ENCODE measurements around the gene KCTD16. TPM values are rescaled to one million over a fixed set of nuclear protein-coding genes. Genes with fewer than 3 reads are reported as not detected.

Gene KCTD16
- total and polyA plus RNA-seq, 10 donors: under 0.01 to 0.24 (median 0.17) TPM

DNA sequence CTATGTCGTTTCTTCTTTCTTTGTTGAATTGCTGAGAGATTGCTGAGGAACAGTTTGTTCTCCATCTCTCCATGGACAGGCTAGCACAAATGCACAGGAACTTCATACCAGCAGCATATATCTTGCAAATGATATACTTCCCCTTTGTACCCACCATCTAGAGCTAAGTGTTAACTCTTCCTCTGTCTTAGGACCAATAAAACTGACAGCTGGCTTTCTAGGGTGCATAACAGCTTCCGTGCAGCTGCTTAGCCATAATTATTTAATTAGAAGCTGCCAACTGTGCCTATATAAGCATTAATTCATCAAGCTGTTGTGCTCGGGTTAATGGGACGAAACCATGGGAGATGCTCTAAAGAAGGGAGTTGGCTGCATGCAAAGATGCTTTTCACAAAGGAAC lies 38.7 kb downstream of the KCTD16 start:
- DNase-seq: no peak

DNA sequence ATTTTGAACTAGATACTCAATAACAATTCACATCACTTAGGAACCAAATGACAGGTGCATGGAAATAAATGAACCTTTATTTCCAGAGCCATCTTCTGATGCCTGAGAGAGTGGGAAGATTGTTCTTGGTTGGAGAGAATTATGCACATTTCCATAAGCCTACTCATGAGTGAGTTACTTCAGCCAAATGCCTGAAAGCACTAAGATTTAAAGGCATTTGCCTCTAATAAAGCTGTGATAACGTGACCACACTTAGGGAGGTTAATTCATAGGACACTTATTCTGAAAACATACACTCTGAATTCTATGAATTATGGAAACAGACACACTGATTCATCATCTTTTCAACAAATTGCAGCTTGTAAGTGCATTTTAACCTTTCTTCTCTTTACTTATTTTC lies 40.0 kb downstream of the KCTD16 start:
- peaks cover 0 to 42% (median 8%) of the 10 kb centered on the region in 7 donors for H3K27me3 ChIP-seq (replicated peaks in 1 of 7)
- no peak overlapping the region for H3K4me3 ChIP-seq
- DNase-seq: no peak
- H3K36me3 ChIP-seq: no peaks in the 10 kb centered on the region
- H3K9me3 ChIP-seq: no peaks in the 10 kb centered on the region
- H3K27ac ChIP-seq: no peak overlapping the region
- TF ChIP-seq, protein P1, sequence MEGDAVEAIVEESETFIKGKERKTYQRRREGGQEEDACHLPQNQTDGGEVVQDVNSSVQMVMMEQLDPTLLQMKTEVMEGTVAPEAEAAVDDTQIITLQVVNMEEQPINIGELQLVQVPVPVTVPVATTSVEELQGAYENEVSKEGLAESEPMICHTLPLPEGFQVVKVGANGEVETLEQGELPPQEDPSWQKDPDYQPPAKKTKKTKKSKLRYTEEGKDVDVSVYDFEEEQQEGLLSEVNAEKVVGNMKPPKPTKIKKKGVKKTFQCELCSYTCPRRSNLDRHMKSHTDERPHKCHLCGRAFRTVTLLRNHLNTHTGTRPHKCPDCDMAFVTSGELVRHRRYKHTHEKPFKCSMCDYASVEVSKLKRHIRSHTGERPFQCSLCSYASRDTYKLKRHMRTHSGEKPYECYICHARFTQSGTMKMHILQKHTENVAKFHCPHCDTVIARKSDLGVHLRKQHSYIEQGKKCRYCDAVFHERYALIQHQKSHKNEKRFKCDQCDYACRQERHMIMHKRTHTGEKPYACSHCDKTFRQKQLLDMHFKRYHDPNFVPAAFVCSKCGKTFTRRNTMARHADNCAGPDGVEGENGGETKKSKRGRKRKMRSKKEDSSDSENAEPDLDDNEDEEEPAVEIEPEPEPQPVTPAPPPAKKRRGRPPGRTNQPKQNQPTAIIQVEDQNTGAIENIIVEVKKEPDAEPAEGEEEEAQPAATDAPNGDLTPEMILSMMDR (IDR thresholded peaks at IDR 0.05 in 8 of 11, conservative IDR thresholded peaks at IDR 0.05 in 3 of 11): no peak
- TF ChIP-seq POLR2A (IDR thresholded peaks at IDR 0.05) (no peak), POLR2AphosphoS5 (IDR thresholded peaks at IDR 0.05) (no peak)
- 48 to 66% (median 59%) methylated on average over 1 of the region's 1 CpG for WGBS, 5 donors
- no peaks in the 10 kb centered on the region for H3K4me1 ChIP-seq
- intact Hi-C loops (cut with DNase I; ENCODE audit: low total_unique reads): no loop called here

More for the DNA sequence above, 38.7 kb downstream of the KCTD16 start:
- intact Hi-C loops (cut with DNase I; ENCODE audit: low total_unique reads): loop anchor here (10.0 kb wide), 1 partner anchor 1615 kb away; no protein-coding TSS in a partner anchor
- Histone ChIP-seq H3K4me3 (no peak overlapping the region), H3K36me3 (no peaks in the 10 kb centered on the region), H3K9me3 (no peaks in the 10 kb centered on the region), H3K27me3 (replicated peaks in 1 of 7) (peaks cover 0 to 50% (median 20%) of the 10 kb centered on the region in 7 donors), H3K27ac (no peak overlapping the region), H3K4me1 (peaks cover 0 to 8% (median 4%) of the 10 kb centered on the region in 6 donors)
- TF ChIP-seq POLR2A (IDR thresholded peaks at IDR 0.05) (no peak), POLR2AphosphoS5 (IDR thresholded peaks at IDR 0.05) (no peak)
- TF ChIP-seq, protein P1 (IDR thresholded peaks at IDR 0.05 in 8 of 11, conservative IDR thresholded peaks at IDR 0.05 in 3 of 11): no peak
- WGBS, 5 donors: 64 to 68% (median 66%) methylated on average over 4 of the region's 4 CpGs

DNA sequence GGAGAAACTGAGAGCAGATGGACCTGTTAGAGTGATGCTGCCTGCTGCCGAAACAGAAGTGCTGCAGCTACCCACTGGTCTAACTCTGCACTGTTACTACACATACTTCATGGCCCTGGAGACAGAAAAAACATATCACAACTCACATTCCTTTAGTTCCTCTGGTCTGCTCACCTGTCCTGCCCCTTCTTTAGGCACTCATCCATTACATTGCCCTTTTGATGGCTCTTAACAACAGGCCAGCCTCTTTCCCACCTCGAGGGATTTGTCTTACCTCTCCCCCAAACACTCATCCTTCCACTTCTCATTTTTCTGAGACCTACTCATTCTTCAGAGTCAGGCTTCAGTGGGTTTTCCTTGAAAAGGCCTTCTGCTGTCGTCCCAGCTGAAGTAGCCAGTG lies 49.2 kb downstream of the KCTD16 start:
- no peak for DNase-seq
- Histone ChIP-seq H3K4me3 (no peak overlapping the region), H3K27ac (no peak overlapping the region), H3K36me3 (no peaks in the 10 kb centered on the region), H3K9me3 (peaks cover 0 to 3% (median 0%) of the 10 kb centered on the region in 8 donors), H3K27me3 (replicated peaks in 1 of 7) (peaks cover 0 to 22% (median 0%) of the 10 kb centered on the region in 7 donors), H3K4me1 (no peaks in the 10 kb centered on the region)
- TF ChIP-seq POLR2A (IDR thresholded peaks at IDR 0.05): no peak
- TF ChIP-seq, protein P1 (IDR thresholded peaks at IDR 0.05 in 8 of 11, conservative IDR thresholded peaks at IDR 0.05 in 3 of 11): no peak
- no peak for TF ChIP-seq POLR2AphosphoS5 (IDR thresholded peaks at IDR 0.05)
- 66 to 76% (median 72%) methylated on average over 3 of the region's 3 CpGs for WGBS, 5 donors
- intact Hi-C loops (cut with DNase I; ENCODE audit: low total_unique reads): no loop called here

DNA sequence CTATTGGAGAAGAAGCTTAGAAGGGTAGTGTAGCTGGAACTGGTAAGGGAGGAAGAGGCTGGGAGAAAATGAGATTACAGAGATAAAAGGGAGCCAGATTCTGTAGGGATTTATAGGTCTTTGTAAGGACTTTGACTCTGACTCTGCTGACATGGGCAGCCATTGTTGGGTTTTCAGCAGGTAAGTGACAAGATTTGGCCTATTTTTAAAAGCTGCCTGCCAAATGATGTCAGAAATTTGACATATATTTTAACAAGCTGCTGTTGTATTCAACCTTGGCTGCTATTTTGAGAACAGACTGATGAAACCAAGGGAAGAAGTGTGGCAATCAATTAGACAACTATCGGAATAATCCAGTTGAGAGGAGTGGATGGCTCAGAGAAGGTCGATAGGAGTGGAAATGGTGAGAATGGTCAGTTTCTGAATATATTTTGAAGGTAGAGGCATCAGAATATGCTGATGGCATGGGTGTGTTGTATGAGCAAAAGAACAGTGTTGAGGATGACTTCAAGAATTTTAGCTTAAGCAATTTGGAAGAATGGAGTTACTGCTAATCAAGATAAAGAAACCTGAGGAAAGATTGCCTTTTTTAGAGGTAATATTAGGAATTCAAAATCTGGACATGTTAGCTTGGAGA lies 56.8 kb downstream of the KCTD16 start:
- intact Hi-C loops (cut with DNase I; ENCODE audit: low total_unique reads): no loop called here
- no peak for DNase-seq
- 75 to 82% (median 79%) methylated on average over 2 of the region's 2 CpGs for WGBS, 5 donors
- no peak overlapping the region for H3K27ac ChIP-seq
- H3K27me3 ChIP-seq (replicated peaks in 1 of 7): peaks cover 0 to 5% (median 0%) of the 10 kb centered on the region in 7 donors
- H3K36me3 ChIP-seq: no peaks in the 10 kb centered on the region
- H3K9me3 ChIP-seq: no peaks in the 10 kb centered on the region
- TF ChIP-seq POLR2A (IDR thresholded peaks at IDR 0.05) (no peak), POLR2AphosphoS5 (IDR thresholded peaks at IDR 0.05) (no peak)
- TF ChIP-seq, protein P1 (IDR thresholded peaks at IDR 0.05 in 8 of 11, conservative IDR thresholded peaks at IDR 0.05 in 3 of 11): no peak
- no peaks in the 10 kb centered on the region for H3K4me1 ChIP-seq
- H3K4me3 ChIP-seq: no peak overlapping the region
